HepG2 (cell line): ENCODE data around the gene RAB11FIP5. TPM values are rescaled to one million over a fixed set of nuclear protein-coding genes. Genes with fewer than 3 reads are reported as not detected.

Experiments
- AKAP8 ChIP-seq: sonication (generic); formaldehyde crosslinking; IDR thresholded peaks from 2 replicates; pipeline ENCODE4 v1.5.1; 2020; ENCODE audit warnings: mild to moderate bottlenecking, missing genetic modification reagents
- ARNT2 ChIP-seq: sonication (generic); formaldehyde crosslinking; IDR thresholded peaks from 2 replicates; pipeline ENCODE4 v1.8.0; 2022; ENCODE audit warnings: mild to moderate bottlenecking, low read depth, missing genetic modification reagents, moderate library complexity
- ATAD3A ChIP-seq: sonication (generic); formaldehyde crosslinking; IDR thresholded peaks from 2 replicates; pipeline ENCODE4 v1.4.0; 2020; ENCODE audit warnings: missing genetic modification reagents
- HNF4A ChIP-seq: sonication (generic); formaldehyde crosslinking; IDR thresholded peaks from 2 replicates; pipeline ENCODE4 v1.4.0; 2020; ENCODE audit warnings: missing genetic modification reagents
- HNRNPH1 ChIP-seq: fragments of 200-400 bp; formaldehyde crosslinking; optimal IDR thresholded peaks from 2 replicates; pipeline ENCODE3; 2017; ENCODE audit warnings: mild to moderate bottlenecking, low read depth, low read length
- KAT8 ChIP-seq: IDR thresholded peaks from 2 replicates; pipeline ENCODE4 v1.6.1; 2016; ENCODE audit warnings: missing genetic modification reagents, missing compliant biosample characterization
- KLF12 ChIP-seq: sonication (generic); formaldehyde crosslinking; IDR thresholded peaks from 2 replicates; pipeline ENCODE4 v1.4.0; 2020; ENCODE audit warnings: missing genetic modification reagents, borderline replicate concordance
- MXI1 ChIP-seq: IDR thresholded peaks from 3 replicates; pipeline ENCODE4 v1.6.1; 2012; ENCODE audit warnings: low read depth, low read length, inconsistent platforms, borderline replicate concordance
- NR2C2 ChIP-seq: sonication (generic); formaldehyde crosslinking; IDR thresholded peaks from 2 replicates; pipeline ENCODE4 v1.4.0; 2020; ENCODE audit warnings: missing genetic modification reagents, mild to moderate bottlenecking, moderate library complexity, borderline replicate concordance
- RFX5 ChIP-seq: IDR thresholded peaks from 2 replicates; pipeline ENCODE4 v1.6.1; 2011; ENCODE audit warnings: low read depth, low read length, improper control_type of control experiment
- SCMH1 ChIP-seq: sonication (generic); formaldehyde crosslinking; IDR thresholded peaks from 2 replicates; pipeline ENCODE4 v1.9.0; 2021; ENCODE audit warnings: missing genetic modification reagents, mild to moderate bottlenecking, borderline replicate concordance
- ZMAT3 ChIP-seq: sonication (generic); formaldehyde crosslinking; conservative IDR thresholded peaks from 2 replicates; pipeline ENCODE4 v1.7.0; 2021; ENCODE audit warnings: missing genetic modification reagents
- ZNF124 ChIP-seq: sonication (generic); formaldehyde crosslinking; IDR thresholded peaks from 2 replicates; pipeline ENCODE4 v1.4.0; 2020; ENCODE audit warnings: missing genetic modification reagents
- ZNF629 ChIP-seq: sonication (generic); formaldehyde crosslinking; conservative IDR thresholded peaks from 2 replicates; pipeline ENCODE4 v1.5.0; 2020; ENCODE audit warnings: missing genetic modification reagents
- ZNF816 ChIP-seq: sonication (generic); formaldehyde crosslinking; IDR thresholded peaks from 2 replicates; pipeline ENCODE4 v1.8.0; 2022; ENCODE audit warnings: missing genetic modification reagents, mild to moderate bottlenecking, borderline replicate concordance
- polyA plus RNA-seq, 8 experiments: library from polyadenylated mRNA; depleted of rRNA in 3 of 8; stranded (reverse) in 7 of 8; unstranded in 1 of 8; fragments of >200 nt; fragmentation: Illumina TruSeq in 4 of 8; extraction: Trizol in 4 of 8; gene quantifications; 2 replicates each; pipeline versions ENCODE4 v1.2.1 to v1.2.3, GENCODE V29; 2011 to 2016; ENCODE audit warnings: low read depth in 4 of 8, missing spikeins in 1 of 8, mixed read lengths in 1 of 8; ENCODE audit not compliant: insufficient read depth in 1 of 8
- total RNA-seq, 5 experiments: library from RNA; depleted of rRNA; stranded (reverse); fragments of >200 nt; fragmentation: Illumina TruSeq; extraction: Trizol; gene quantifications; 2 replicates each; pipeline ENCODE4 v1.2.3, GENCODE V29; 2016; ENCODE audit warnings: low read depth in 1 of 5
- TF ChIP-seq, protein P1 (sequence below): sonication (generic); formaldehyde crosslinking; IDR thresholded peaks from 2 replicates; pipeline ENCODE4 v1.4.0; 2020; ENCODE audit warnings: missing genetic modification reagents
- TF ChIP-seq, protein P2 (sequence below): IDR thresholded peaks from 2 replicates; pipeline ENCODE4 v1.6.1; 2018; ENCODE audit warnings: missing genetic modification reagents, mild to moderate bottlenecking, missing compliant biosample characterization
- TF ChIP-seq, protein P3 (sequence below): sonication (generic); formaldehyde crosslinking; IDR thresholded peaks from 2 replicates; pipeline ENCODE4 v1.5.0; 2020; ENCODE audit warnings: mild to moderate bottlenecking, missing genetic modification reagents, moderate library complexity
- TF ChIP-seq, protein P4 (sequence below): sonication (generic); formaldehyde crosslinking; IDR thresholded peaks from 2 replicates; pipeline ENCODE4 v1.5.1; 2020; ENCODE audit warnings: mild to moderate bottlenecking, missing genetic modification reagents

The RAB11FIP5 gene
- total and polyA plus RNA-seq, 2 of the 13 experiments (the other 11 are each of a cell fraction or from before 2014, with no cell fraction given) = 9.4 to 22.9 TPM

DNA sequence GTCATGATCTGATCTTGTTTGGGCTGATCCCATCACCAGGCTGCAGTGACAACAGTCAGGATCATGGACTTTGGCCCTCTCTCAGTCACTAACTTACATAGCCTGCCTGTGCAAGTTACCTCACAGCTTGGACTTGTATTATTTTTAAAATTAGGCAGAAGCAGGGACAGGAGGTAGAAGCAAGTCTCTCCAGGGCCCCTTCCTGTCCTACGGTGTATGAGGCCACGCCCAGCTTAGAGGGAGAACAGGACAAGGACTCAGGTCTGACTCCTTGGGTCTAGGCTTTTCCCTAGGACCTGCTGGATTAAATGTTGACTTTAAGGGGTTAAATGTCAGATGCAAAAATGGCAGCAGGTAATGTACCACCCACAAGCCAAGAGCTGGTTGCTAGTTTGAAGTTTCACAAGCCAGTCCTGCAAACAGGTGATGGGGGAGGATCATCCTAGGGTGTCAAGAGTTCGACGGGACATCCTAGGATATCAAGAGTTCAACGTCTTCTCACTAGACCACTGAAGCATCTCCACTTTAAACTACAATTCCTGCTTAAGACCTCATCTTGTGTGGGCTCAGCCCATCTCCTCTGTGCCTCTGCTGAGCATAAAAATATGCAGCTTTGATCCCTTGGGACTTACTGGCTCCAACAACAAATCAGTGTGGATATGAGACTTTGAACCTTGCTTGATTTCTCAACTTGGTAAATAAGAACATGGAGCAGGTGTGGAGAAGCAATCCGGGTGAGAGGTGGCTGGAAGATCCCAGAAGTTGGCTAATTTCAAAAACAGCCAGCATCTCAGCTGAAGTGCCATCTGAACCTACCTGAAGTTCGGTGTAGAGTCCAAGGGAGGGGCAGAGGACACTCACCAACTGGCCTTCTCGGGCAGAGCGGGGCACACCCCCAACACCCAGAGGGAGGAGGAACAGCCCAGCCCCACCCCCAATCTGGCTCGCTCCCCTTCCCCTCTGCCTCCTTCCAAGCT lies 80.7 kb downstream of the RAB11FIP5 start (continued):
- TF ChIP-seq, protein P1, sequence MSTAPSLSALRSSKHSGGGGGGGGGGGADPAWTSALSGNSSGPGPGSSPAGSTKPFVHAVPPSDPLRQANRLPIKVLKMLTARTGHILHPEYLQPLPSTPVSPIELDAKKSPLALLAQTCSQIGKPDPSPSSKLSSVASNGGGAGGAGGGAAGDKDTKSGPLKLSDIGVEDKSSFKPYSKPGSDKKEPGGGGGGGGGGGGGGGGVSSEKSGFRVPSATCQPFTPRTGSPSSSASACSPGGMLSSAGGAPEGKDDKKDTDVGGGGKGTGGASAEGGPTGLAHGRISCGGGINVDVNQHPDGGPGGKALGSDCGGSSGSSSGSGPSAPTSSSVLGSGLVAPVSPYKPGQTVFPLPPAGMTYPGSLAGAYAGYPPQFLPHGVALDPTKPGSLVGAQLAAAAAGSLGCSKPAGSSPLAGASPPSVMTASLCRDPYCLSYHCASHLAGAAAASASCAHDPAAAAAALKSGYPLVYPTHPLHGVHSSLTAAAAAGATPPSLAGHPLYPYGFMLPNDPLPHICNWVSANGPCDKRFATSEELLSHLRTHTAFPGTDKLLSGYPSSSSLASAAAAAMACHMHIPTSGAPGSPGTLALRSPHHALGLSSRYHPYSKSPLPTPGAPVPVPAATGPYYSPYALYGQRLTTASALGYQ (CRISPR knock-in tag) = peak; percentile 91
- peak; percentile 68; the same call in 1 of the 2 replicates for TF ChIP-seq AKAP8
- no peak for TF ChIP-seq KLF12
- peak; percentile 69 for TF ChIP-seq ZMAT3 (CRISPR knock-in tag)
- no peak for TF ChIP-seq ARNT2 (CRISPR knock-in tag)
- TF ChIP-seq SCMH1 = no peak
- TF ChIP-seq ZNF816 (CRISPR knock-in tag) = no peak
- TF ChIP-seq, protein P2, sequence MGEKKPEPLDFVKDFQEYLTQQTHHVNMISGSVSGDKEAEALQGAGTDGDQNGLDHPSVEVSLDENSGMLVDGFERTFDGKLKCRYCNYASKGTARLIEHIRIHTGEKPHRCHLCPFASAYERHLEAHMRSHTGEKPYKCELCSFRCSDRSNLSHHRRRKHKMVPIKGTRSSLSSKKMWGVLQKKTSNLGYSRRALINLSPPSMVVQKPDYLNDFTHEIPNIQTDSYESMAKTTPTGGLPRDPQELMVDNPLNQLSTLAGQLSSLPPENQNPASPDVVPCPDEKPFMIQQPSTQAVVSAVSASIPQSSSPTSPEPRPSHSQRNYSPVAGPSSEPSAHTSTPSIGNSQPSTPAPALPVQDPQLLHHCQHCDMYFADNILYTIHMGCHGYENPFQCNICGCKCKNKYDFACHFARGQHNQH (CRISPR knock-in tag) = peak; percentile 45; the same call in 1 of the 2 replicates
- TF ChIP-seq ATAD3A = no peak
- peak; percentile 48; the same call in 1 of the 3 replicates for TF ChIP-seq MXI1
- TF ChIP-seq HNF4A (CRISPR knock-in tag) = peak; percentile 99
- TF ChIP-seq ZNF124 = peak; percentile 54; the same call in 1 of the 2 replicates
- TF ChIP-seq ZNF629 = peak; percentile 33; the same call in 1 of the 2 replicates
- peak; percentile 59 for TF ChIP-seq NR2C2 (CRISPR knock-in tag)
- no peak for TF ChIP-seq HNRNPH1
- TF ChIP-seq, protein P3, sequence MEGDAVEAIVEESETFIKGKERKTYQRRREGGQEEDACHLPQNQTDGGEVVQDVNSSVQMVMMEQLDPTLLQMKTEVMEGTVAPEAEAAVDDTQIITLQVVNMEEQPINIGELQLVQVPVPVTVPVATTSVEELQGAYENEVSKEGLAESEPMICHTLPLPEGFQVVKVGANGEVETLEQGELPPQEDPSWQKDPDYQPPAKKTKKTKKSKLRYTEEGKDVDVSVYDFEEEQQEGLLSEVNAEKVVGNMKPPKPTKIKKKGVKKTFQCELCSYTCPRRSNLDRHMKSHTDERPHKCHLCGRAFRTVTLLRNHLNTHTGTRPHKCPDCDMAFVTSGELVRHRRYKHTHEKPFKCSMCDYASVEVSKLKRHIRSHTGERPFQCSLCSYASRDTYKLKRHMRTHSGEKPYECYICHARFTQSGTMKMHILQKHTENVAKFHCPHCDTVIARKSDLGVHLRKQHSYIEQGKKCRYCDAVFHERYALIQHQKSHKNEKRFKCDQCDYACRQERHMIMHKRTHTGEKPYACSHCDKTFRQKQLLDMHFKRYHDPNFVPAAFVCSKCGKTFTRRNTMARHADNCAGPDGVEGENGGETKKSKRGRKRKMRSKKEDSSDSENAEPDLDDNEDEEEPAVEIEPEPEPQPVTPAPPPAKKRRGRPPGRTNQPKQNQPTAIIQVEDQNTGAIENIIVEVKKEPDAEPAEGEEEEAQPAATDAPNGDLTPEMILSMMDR (CRISPR knock-in tag) = peak; percentile 14; the same call in 1 of the 2 replicates
- TF ChIP-seq, protein P4, sequence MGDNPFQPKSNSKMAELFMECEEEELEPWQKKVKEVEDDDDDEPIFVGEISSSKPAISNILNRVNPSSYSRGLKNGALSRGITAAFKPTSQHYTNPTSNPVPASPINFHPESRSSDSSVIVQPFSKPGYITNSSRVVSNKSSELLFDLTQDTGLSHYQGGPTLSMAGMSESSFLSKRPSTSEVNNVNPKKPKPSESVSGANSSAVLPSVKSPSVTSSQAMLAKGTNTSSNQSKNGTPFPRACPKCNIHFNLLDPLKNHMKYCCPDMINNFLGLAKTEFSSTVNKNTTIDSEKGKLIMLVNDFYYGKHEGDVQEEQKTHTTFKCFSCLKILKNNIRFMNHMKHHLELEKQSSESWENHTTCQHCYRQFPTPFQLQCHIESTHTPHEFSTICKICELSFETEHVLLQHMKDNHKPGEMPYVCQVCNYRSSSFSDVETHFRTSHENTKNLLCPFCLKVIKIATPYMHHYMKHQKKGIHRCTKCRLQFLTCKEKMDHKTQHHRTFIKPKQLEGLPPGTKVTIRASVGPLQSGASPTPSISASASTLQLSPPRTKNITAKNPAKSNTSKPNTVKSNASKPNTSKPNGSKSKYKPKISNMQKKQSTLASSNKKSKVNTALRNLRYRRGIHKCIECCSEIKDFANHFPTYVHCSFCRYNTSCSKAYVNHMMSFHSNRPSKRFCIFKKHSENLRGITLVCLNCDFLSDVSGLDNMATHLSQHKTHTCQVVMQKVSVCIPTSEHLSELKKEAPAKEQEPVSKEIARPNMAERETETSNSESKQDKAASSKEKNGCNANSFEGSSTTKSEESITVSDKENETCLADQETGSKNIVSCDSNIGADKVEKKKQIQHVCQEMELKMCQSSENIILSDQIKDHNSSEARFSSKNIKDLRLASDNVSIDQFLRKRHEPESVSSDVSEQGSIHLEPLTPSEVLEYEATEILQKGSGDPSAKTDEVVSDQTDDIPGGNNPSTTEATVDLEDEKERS (CRISPR knock-in tag) = peak; percentile 37; the same call in 1 of the 2 replicates
- no peak; the same call in 1 of the 2 replicates for TF ChIP-seq RFX5
- peak; percentile 63 for TF ChIP-seq KAT8
